WTC11 (cell line): Measurements from ENCODE around the gene CACNA2D3. TPM values are rescaled to one million over a fixed set of nuclear protein-coding genes. Genes with fewer than 3 reads are reported as not detected.

Experiments used
- ATAC-seq: fragments of 200-7000 bp; cut with Tn5 transposase; 2 replicates; pipeline ENCODE4 v1.10.0; 2021; ENCODE audit warnings: mild to moderate bottlenecking, moderate library complexity
- CTCF ChIA-PET: fragments of 300-600 bp; sonication (Branson Sonifier 250); formaldehyde crosslinking; loops from one replicate; lab custom pipeline; 2021; ENCODE audit warnings: antibody characterized with exemption; lab: Charles Lee
- POLR2A ChIA-PET: fragments of 350-600 bp; sonication (Branson Sonifier 250); formaldehyde crosslinking; loops from one replicate; lab custom pipeline; 2021; ENCODE audit warnings: antibody characterized with exemption; lab: Charles Lee
- DNase-seq: peaks from one replicate; pipeline ENCODE4 v3.0.0; 2021; ENCODE audit warnings: low spot score
- H3K27ac Mint-ChIP-seq: 2 replicates; pipeline ENCODE4 v1.8.0; 2021; ENCODE audit warnings: mixed read lengths
- H3K27me3 Mint-ChIP-seq: 2 replicates; pipeline ENCODE4 v1.8.0; 2021; ENCODE audit warnings: low read depth, mild to moderate bottlenecking, moderate library complexity, mixed read lengths
- H3K36me3 Mint-ChIP-seq: 2 replicates; pipeline ENCODE4 v1.8.0; 2021; ENCODE audit warnings: mixed read lengths
- H3K4me1 Mint-ChIP-seq: 2 replicates; pipeline ENCODE4 v1.8.0; 2022; ENCODE audit warnings: mixed read lengths
- H3K4me3 Mint-ChIP-seq: 2 replicates; pipeline ENCODE4 v1.8.0; 2021; ENCODE audit warnings: mild to moderate bottlenecking, moderate library complexity, mixed read lengths
- H3K9me3 Mint-ChIP-seq: 2 replicates; pipeline ENCODE4 v1.8.0; 2021; ENCODE audit warnings: mixed read lengths
- AFF4 ChIP-seq: sonication (generic); formaldehyde crosslinking; IDR thresholded peaks from 2 replicates; pipeline ENCODE4 v1.8.1; 2023; ENCODE audit warnings: mild to moderate bottlenecking, missing genetic modification reagents, borderline replicate concordance
- ARID4B ChIP-seq: sonication (generic); formaldehyde crosslinking; IDR thresholded peaks from 2 replicates; pipeline ENCODE4 v1.8.0; 2023; ENCODE audit warnings: missing genetic modification reagents, mild to moderate bottlenecking, borderline replicate concordance
- E2F4 ChIP-seq: sonication (generic); formaldehyde crosslinking; IDR thresholded peaks from 2 replicates; pipeline ENCODE4 v1.8.1; 2022; ENCODE audit warnings: low read depth, mild to moderate bottlenecking, moderate library complexity, missing genetic modification reagents, borderline replicate concordance
- E2F5 ChIP-seq: sonication (generic); formaldehyde crosslinking; IDR thresholded peaks from 2 replicates; pipeline ENCODE4 v1.8.1; 2022; ENCODE audit warnings: mild to moderate bottlenecking, moderate library complexity, missing genetic modification reagents
- ERG ChIP-seq: fragments of 250-450 bp; sonication (Bioruptor Pico); IDR thresholded peaks from 2 replicates; pipeline ENCODE4 v1.8.0; 2021; ENCODE audit warnings: mild to moderate bottlenecking
- ESRRA ChIP-seq: sonication (generic); formaldehyde crosslinking; IDR thresholded peaks from 2 replicates; pipeline ENCODE4 v1.8.1; 2022; ENCODE audit warnings: mild to moderate bottlenecking, missing genetic modification reagents, borderline replicate concordance
- FOXJ3 ChIP-seq: sonication (generic); formaldehyde crosslinking; IDR thresholded peaks from 2 replicates; pipeline ENCODE4 v1.9.0; 2021; ENCODE audit warnings: missing genetic modification reagents, mild to moderate bottlenecking, borderline replicate concordance
- GABPB1 ChIP-seq: sonication (generic); formaldehyde crosslinking; IDR thresholded peaks from 2 replicates; pipeline ENCODE4 v1.8.1; 2023; ENCODE audit warnings: mild to moderate bottlenecking, missing genetic modification reagents
- RORB ChIP-seq: fragments of 250-450 bp; sonication (Bioruptor Pico); IDR thresholded peaks from 2 replicates; pipeline ENCODE4 v1.9.0; 2021; ENCODE audit warnings: mild to moderate bottlenecking
- SOX15 ChIP-seq: fragments of 250-450 bp; sonication (Bioruptor Pico); IDR thresholded peaks from 2 replicates; pipeline ENCODE4 v1.9.0; 2021; ENCODE audit warnings: mild to moderate bottlenecking
- TEAD1 ChIP-seq: sonication (generic); formaldehyde crosslinking; IDR thresholded peaks from 2 replicates; pipeline ENCODE4 v1.8.0; 2022; ENCODE audit warnings: mild to moderate bottlenecking, missing genetic modification reagents
- TEAD4 ChIP-seq: sonication (generic); formaldehyde crosslinking; IDR thresholded peaks from 2 replicates; pipeline ENCODE4 v1.8.0; 2022; ENCODE audit warnings: mild to moderate bottlenecking, missing genetic modification reagents
- ZNF423 ChIP-seq: fragments of 250-450 bp; sonication (Bioruptor Pico); IDR thresholded peaks from 2 replicates; pipeline ENCODE4 v2.1.2; 2022; ENCODE audit warnings: mild to moderate bottlenecking, moderate library complexity
- ZNF532 ChIP-seq: fragments of 250-450 bp; sonication (Bioruptor Pico); IDR thresholded peaks from 2 replicates; pipeline ENCODE4 v1.9.0; 2021; ENCODE audit warnings: mild to moderate bottlenecking, borderline replicate concordance
- total RNA-seq: library from RNA; stranded (reverse); gene quantifications from 3 replicates; pipeline ENCODE4 v1.2.3, GENCODE V29; 2021

CACNA2D3 gene
- total RNA-seq, 1 experiment from 2014 or later, result 5.0 TPM

GRCh38 chr3:54631516-54632325 lies 509.4 kb downstream of the CACNA2D3 start (continued):
- peak; percentile 81 for TF ChIP-seq ZNF532 (CRISPR knock-in tag)

- peaks cover 24% of the 10 kb centered on the region for H3K4me1 Mint-ChIP-seq
- TF ChIP-seq TEAD4 (CRISPR knock-in tag) (no peak), ESRRA (CRISPR knock-in tag) (no peak), SOX15 (CRISPR knock-in tag) (no peak), GABPB1 (no peak), RORB (no peak), AFF4 (no peak), TEAD1 (CRISPR knock-in tag) (no peak), E2F5 (CRISPR knock-in tag) (no peak), ZNF423 (no peak), ARID4B (CRISPR knock-in tag) (no peak), ERG (CRISPR knock-in tag) (no peak), E2F4 (CRISPR knock-in tag) (no peak), FOXJ3 (CRISPR knock-in tag) (no peak)
- TF ChIP-seq, all 79 proteins: peak for 0
- DNase-seq (no peak), ATAC-seq (no peak)
- Mint-ChIP-seq H3K4me3 (no peak overlapping the region), H3K9me3 (peaks cover 14% of the 10 kb centered on the region), H3K36me3 (peaks cover 6% of the 10 kb centered on the region), H3K27ac (no peak overlapping the region; the same call in 1 of the 2 replicates), H3K27me3 (no peaks in the 10 kb centered on the region)
- CTCF ChIA-PET, result interaction anchor here (1.7 to 1.9 kb wide), 2 partner anchors 94 to 198 kb away, joined by 6 read pairs; no protein-coding TSS in a partner anchor
- POLR2A ChIA-PET, result interaction anchor here (1.2 to 3.2 kb wide), 3 partner anchors 9 to 199 kb away, joined by 3 to 17 read pairs (median 4); no protein-coding TSS in a partner anchor
Measured at GRCh38 chr3:54632326-54632665, 509.9 kb downstream of the CACNA2D3 start.
